Stromal cell of bone marrow (primary cell): ENCODE results near the gene TMEM233.

Experiments used
- DNase-seq: peaks from one replicate; pipeline ENCODE4 v3.0.0-alpha.2; 2012; ENCODE audit warnings: low read depth

TMEM233 gene

GRCh38 chr12:119593578-119594398 lies at the start of gene TMEM233:
TSS of gene TMEM233 (plus strand) at chr12:119593774. CDS start at chr12:119593849, 75 bp downstream.
- DNase-seq, result no peak

- DNase-seq, result peak; percentile 43
Observed at GRCh38 chr12:119544765-119545625, 48.6 kb upstream of the TMEM233 start.

- DNase-seq, result no peak
Observed at GRCh38 chr12:119546340-119546739, 47.2 kb upstream of the TMEM233 start.

GRCh38 chr12:119547001-119547400 lies 46.6 kb upstream of the TMEM233 start:
- DNase-seq, result no peak

- DNase-seq, result no peak
Observed at GRCh38 chr12:119556854-119557253, 36.7 kb upstream of the TMEM233 start.

GRCh38 chr12:119565404-119565803 lies 28.2 kb upstream of the TMEM233 start:
- no peak for DNase-seq

- DNase-seq, result no peak
Observed at GRCh38 chr12:119570771-119571170, 22.8 kb upstream of the TMEM233 start.

- no peak for DNase-seq
Observed at GRCh38 chr12:119573086-119573485, 20.5 kb upstream of the TMEM233 start.

- no peak for DNase-seq
Observed at GRCh38 chr12:119574255-119574654, 19.3 kb upstream of the TMEM233 start.

GRCh38 chr12:119576118-119576810 lies 17.3 kb upstream of the TMEM233 start:
- no peak for DNase-seq

GRCh38 chr12:119576915-119577314 lies 16.7 kb upstream of the TMEM233 start:
- DNase-seq, result no peak

- peak; percentile 30 for DNase-seq
Observed at GRCh38 chr12:119578112-119578511, 15.5 kb upstream of the TMEM233 start.

- peak; percentile 40 for DNase-seq
Observed at GRCh38 chr12:119589097-119589496, 4.5 kb upstream of the TMEM233 start.

- DNase-seq, result no peak
Observed at GRCh38 chr12:119589634-119590033, 3.9 kb upstream of the TMEM233 start.

GRCh38 chr12:119592232-119592631 lies 1.3 kb upstream of the TMEM233 start:
- no peak for DNase-seq

- DNase-seq, result no peak
Observed at GRCh38 chr12:119594399-119594730, 791 bp downstream of the TMEM233 start.

GRCh38 chr12:119594772-119595445 lies 1.3 kb downstream of the TMEM233 start:
- DNase-seq, result no peak

GRCh38 chr12:119598159-119598558 lies 4.6 kb downstream of the TMEM233 start:
- no peak for DNase-seq

GRCh38 chr12:119601877-119602733 lies 8.5 kb downstream of the TMEM233 start:
- DNase-seq, result no peak

- no peak for DNase-seq
Observed at GRCh38 chr12:119602734-119603094, 9.1 kb downstream of the TMEM233 start.

- DNase-seq, result no peak
Observed at GRCh38 chr12:119603767-119604166, 10.2 kb downstream of the TMEM233 start.
